Measurements from ENCODE around the gene DHRS4.

DNA sequence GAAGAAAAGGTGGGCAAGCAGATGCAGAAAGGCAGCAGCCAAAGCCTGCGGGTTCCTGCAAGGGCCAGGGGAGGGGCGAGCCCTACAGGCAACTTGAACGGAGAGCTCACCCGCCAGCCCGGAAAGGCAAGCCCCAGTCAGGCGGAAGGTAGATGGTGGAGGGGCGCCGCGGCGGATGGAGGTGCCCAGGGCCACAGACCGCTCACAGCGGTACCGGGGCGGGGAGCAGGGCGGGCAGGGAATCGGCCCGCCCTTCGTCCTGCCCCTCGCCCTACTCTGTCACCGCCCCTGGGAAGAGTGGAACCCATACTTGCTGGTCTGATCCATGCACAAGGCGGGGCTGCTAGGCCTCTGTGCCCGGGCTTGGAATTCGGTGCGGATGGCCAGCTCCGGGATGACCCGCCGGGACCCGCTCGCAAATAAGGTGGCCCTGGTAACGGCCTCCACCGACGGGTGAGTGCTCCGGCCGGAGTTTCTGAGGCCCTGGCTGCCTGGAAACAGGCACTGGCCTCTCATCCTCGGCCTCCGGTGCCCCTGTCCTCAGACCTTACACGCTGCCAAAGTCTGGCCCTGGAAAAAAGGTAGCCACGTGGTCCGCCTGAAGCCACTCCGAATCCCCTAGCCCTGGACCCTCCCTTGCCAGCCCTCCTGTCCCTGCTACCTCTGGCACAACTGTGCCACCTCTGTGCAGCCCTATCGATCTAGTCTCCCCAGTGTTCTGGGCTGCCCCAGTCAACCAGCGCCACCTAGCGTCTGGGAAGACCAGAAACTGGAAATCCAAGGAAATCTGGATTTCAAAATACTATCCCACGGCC, at the start of gene DHRS4:
- TF ChIP-seq, protein P1, sequence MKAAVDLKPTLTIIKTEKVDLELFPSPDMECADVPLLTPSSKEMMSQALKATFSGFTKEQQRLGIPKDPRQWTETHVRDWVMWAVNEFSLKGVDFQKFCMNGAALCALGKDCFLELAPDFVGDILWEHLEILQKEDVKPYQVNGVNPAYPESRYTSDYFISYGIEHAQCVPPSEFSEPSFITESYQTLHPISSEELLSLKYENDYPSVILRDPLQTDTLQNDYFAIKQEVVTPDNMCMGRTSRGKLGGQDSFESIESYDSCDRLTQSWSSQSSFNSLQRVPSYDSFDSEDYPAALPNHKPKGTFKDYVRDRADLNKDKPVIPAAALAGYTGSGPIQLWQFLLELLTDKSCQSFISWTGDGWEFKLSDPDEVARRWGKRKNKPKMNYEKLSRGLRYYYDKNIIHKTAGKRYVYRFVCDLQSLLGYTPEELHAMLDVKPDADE (conservative IDR thresholded peaks at IDR 0.05; ENCODE audit: control insufficient read depth, low read depth, low read length): no peak
- TF ChIP-seq, protein P2, sequence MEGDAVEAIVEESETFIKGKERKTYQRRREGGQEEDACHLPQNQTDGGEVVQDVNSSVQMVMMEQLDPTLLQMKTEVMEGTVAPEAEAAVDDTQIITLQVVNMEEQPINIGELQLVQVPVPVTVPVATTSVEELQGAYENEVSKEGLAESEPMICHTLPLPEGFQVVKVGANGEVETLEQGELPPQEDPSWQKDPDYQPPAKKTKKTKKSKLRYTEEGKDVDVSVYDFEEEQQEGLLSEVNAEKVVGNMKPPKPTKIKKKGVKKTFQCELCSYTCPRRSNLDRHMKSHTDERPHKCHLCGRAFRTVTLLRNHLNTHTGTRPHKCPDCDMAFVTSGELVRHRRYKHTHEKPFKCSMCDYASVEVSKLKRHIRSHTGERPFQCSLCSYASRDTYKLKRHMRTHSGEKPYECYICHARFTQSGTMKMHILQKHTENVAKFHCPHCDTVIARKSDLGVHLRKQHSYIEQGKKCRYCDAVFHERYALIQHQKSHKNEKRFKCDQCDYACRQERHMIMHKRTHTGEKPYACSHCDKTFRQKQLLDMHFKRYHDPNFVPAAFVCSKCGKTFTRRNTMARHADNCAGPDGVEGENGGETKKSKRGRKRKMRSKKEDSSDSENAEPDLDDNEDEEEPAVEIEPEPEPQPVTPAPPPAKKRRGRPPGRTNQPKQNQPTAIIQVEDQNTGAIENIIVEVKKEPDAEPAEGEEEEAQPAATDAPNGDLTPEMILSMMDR (IDR thresholded peaks at IDR 0.05 in 2 of 3, conservative IDR thresholded peaks at IDR 0.05 in 1 of 3; ENCODE audit: insufficient read depth in 2 of 3, low read depth in 1 of 3, low read length in 3 of 3): peak; percentile 80 to 83 (median 82)
- TF ChIP-seq, protein P3, sequence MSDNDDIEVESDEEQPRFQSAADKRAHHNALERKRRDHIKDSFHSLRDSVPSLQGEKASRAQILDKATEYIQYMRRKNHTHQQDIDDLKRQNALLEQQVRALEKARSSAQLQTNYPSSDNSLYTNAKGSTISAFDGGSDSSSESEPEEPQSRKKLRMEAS (CRISPR knock-in tag; IDR thresholded peaks at IDR 0.05): no peak; the same call in 1 of the 2 replicates
- no peak for TF ChIP-seq EZH2 (IDR thresholded peaks at IDR 0.05; ENCODE audit: borderline replicate concordance, low read depth, low read length)
